C4-2B (cell line): ENCODE measurements around the gene UROS.

Source experiments
- CTCF ChIP-seq: fragments of 450-650 bp; conservative IDR thresholded peaks from 2 replicates; pipeline ENCODE4 v1.5.1; 2017; ENCODE audit warnings: mild to moderate bottlenecking
- ZFX ChIP-seq: fragments of 450-650 bp; IDR thresholded peaks from 2 replicates; pipeline ENCODE4 v1.6.1; 2017

- TF ChIP-seq CTCF (no peak), ZFX (no peak)
Measured at GRCh38 chr10:125857185-125857760, 34.2 kb upstream of the UROS start.
